CD4-positive, alpha-beta T cell treated with Interferon alpha-2 for 1 hour (primary cell): ENCODE results near the gene GEN1.
"Not testable (repeated sequence)": the region's sequence is repeated elsewhere in the genome, so short reads cannot be mapped to it uniquely, and the experiment has no call there.

Experiments
- DNase-seq, 2 donors: peaks; one replicate each; pipeline ENCODE4 v3.0.0-alpha.2; 2020 to 2022

The GEN1 gene

GRCh38 chr2:17798338-17798737 is 44.4 kb downstream of the GEN1 start:
- DNase-seq, result no peak

- DNase-seq, result no peak
Measured at GRCh38 chr2:17799301-17800120, 45.6 kb downstream of the GEN1 start.

GRCh38 chr2:17800219-17800618 is 46.3 kb downstream of the GEN1 start:
- DNase-seq, result no peak

DNA sequence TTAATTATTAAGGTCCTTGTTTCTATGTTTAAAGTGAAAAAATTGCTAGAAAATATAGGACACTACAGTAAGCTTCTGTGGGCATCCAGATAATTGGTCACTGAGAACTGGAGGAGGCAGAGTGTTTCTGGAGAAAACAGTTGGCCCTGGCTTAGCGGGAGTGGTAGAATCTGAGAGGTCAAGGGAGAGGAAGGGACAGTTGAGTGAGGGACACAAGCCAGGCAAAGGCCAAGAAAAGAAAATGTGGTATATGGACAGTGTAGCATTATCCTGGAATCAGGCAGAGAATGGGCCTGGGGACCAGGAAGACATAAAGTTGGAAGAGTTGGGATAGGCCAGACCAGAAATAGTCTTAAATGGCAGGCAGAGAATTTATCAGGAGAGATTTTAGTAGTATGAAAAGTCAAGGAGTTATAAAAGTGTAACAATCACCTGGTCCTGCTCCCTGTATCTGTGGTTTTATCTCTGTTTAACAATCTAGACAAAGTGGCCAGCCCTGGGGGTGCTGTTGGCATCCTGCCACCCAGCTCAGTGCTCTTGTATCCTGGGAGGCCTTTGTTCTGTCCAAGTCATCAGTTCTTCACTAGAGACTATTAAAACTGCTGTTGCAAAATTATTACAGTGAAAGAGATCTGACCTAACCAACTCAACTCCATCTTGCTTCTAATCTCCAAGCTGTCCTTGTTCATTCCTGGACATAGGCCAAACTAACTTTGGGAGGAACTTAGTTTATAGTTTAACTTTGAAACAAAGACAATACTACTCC is 46.9 kb downstream of the GEN1 start:
- no peak for DNase-seq

GRCh38 chr2:17803497-17803896 is 49.6 kb downstream of the GEN1 start:
- DNase-seq, result no peak

GRCh38 chr2:17804358-17804757 is 50.4 kb downstream of the GEN1 start:
- peak in 1 of 2 donors; percentile 23 for DNase-seq

- DNase-seq, result no peak
Measured at GRCh38 chr2:17805166-17805565, 51.2 kb downstream of the GEN1 start.

DNA sequence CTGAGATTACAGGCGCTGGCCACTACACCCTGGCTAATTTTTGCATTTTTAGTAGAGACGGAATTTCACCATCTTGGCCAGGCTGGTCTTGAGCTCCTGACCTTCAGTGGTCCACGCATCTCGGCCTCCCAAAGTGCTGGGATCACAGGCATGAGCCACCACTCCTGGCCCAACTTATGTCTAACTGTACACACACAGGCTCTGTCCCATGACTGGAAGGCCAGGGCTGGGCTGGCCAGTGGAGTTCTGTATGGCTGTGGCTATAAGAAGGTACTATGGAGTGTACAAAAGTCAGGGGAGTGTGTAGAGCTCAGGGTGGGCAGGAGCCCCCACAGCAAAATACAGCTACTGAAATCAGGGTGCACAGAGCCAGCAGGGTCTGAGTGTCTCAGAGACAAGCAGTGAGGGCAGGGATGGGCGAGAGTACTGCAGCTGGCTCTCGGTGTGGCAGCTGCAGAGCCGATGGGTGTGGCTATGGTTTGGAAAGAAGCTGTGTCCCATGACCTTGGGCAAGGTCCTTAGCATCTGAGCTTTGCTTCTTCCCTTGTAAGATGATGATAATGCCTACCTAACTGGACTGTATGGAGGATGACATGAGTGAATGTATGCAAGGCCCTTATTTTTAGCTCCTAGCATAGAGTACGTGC is 51.9 kb downstream of the GEN1 start:
- DNase-seq, result no peak

DNA sequence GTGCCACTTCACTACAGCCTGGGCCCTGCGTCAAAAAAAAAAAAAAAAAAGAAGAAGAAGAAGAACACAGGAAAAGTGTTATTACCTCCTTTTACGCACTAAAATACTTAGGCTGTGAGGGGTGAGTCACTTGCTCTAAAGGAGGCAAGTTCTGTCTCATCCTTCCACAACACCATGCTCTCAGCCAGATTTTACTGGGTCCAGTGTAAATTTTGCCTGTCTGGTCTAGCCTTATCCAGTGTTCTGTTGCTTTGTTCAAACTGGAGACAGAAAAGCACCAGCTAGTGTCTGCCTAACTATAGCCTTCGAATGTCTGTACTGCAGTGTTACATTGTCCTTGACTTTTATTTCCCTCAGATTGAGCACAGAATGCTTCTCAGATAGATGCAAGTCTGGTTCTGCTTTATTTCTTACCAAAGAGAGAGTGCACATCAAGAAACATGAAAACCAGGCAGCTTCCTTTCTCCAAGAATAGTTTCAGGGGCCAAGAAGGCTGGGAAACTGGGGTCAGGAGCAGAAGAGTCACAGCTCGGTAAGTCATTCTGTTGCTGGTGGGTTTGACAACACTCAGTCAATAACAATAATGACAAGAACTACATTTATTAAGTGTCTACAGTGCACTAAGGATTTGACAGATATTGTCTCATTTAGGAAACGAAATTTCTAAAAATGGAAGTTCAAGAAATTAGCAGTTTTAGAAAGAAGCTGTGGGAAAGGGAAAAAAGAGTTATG is 59.2 kb downstream of the GEN1 start:
- no peak for DNase-seq

- DNase-seq, result peak in 1 of 2 donors; percentile 40
Measured at GRCh38 chr2:17813742-17814473, 60.0 kb downstream of the GEN1 start.

DNA sequence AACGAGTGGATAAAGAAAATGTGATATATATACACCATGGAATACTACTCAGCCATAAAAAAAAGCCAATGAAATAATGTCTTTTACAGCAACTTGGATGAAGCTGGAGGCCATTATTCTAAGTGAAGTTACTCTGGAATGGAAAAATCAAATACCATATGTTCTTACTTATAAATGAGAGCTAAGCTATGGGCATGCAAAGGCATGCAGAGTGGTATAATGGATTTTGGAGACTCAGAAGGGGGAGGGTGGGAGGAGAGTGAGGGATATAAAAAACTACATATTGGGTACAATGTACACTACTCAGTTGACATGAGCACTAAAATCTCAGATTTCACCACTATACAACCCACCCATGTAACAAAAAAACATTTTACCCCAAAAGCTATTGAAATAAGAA is 60.7 kb downstream of the GEN1 start:
- no peak for DNase-seq

- DNase-seq, result no peak
Measured at GRCh38 chr2:17815468-17816184, 61.7 kb downstream of the GEN1 start.

- DNase-seq, result no peak
Measured at GRCh38 chr2:17816396-17817245, 62.7 kb downstream of the GEN1 start, which contains the start of gene MSGN1. MSGN1 (plus strand) TSS chr2:17816460; CDS start chr2:17816519, 59 bp downstream.

DNA sequence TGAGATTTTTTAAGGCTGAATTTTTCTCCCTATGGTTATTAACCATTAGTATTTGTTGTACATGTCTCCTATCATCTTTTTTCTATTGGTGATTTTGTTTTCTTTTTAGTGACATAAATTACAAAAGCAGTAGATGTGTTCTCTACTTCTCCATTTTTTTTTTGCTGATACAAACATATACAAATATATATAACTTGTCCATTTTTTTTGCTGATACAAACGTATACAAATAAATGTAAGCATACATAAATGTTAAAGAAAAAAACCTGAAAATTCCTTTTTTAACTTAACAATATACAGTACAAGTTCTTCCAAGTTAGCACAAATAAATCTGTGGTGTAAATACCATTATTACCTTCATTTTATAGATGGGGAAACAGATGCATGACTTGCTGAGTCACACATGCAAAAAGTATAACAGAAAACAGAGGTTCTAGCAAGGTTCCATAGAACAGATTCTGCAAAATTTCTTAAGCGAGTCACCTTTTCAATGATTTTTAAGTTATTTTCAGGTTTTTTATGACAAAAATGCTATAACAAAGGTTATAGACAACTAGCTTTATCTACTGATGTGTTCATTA is 64.4 kb downstream of the GEN1 start:
- no peak for DNase-seq

GRCh38 chr2:17821080-17821479 is 67.1 kb downstream of the GEN1 start:
- DNase-seq, result no peak

- DNase-seq, result no peak
Measured at GRCh38 chr2:17821535-17822444, 67.9 kb downstream of the GEN1 start.

- DNase-seq, result no peak
Measured at GRCh38 chr2:17822445-17823117, 68.6 kb downstream of the GEN1 start.

- not testable (repeated sequence) for DNase-seq
Measured at GRCh38 chr2:17823646-17824045, 69.7 kb downstream of the GEN1 start.
